AG09309 (cell line): ENCODE data around the gene BRIP1.

Experiments
- DNase-seq: peaks from one replicate; pipeline ENCODE4 v3.0.0-alpha.2; 2010; ENCODE audit warnings: low read depth
- H3K4me3 ChIP-seq: 2 replicates; pipeline ENCODE4 v1.5.1; 2011; ENCODE audit warnings: mild to moderate bottlenecking, low read depth, low read length, moderate library complexity; ENCODE audit not compliant: control insufficient read depth
- TF ChIP-seq, protein P1 (sequence below): IDR thresholded peaks from 2 replicates; pipeline ENCODE4 v1.5.1; 2011; ENCODE audit warnings: mild to moderate bottlenecking, low read depth, low read length, inconsistent platforms; ENCODE audit not compliant: insufficient read depth, control insufficient read depth; ENCODE audit errors: missing control alignments

Gene BRIP1

DNA sequence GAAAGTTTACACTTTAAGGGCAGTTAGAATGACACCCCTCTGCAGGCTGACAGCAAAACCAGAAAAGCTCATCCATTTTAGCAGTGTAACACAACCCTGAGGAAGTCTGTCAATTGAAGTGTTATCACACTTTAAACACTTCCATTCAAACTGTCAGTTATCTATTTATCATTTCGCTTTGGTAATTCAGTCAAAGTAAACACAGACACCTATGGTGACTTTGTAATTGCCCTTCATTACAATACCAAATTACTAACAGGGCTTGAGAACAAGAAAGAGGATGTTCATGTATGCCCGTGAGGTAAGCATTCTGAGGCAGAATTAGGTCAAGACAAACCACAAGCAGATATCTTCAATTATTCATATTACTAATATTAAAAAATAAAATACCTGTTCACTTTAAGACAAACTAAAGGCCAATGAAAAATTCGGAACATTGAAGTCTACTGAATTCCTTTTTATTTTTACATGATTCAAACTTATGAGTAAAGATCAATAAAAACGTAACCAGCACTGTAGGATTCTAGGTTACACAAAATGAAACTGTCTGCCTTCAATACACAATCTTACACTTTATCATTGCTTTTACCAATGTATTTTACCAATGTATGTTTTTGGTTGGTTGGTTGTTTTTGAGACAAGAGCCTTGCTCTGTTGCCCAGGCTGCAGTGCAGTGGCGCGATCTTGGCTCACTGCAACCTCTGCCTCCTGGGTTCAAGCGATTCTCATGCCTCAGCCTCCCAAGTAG lies 57.1 kb downstream of the BRIP1 start:
- DNase-seq = no peak
- H3K4me3 ChIP-seq = no peak overlapping the region
- TF ChIP-seq, protein P1, sequence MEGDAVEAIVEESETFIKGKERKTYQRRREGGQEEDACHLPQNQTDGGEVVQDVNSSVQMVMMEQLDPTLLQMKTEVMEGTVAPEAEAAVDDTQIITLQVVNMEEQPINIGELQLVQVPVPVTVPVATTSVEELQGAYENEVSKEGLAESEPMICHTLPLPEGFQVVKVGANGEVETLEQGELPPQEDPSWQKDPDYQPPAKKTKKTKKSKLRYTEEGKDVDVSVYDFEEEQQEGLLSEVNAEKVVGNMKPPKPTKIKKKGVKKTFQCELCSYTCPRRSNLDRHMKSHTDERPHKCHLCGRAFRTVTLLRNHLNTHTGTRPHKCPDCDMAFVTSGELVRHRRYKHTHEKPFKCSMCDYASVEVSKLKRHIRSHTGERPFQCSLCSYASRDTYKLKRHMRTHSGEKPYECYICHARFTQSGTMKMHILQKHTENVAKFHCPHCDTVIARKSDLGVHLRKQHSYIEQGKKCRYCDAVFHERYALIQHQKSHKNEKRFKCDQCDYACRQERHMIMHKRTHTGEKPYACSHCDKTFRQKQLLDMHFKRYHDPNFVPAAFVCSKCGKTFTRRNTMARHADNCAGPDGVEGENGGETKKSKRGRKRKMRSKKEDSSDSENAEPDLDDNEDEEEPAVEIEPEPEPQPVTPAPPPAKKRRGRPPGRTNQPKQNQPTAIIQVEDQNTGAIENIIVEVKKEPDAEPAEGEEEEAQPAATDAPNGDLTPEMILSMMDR = no peak

GRCh38 chr17:61805399-61805798 lies 57.9 kb downstream of the BRIP1 start:
- TF ChIP-seq, protein P1 = no peak
- DNase-seq = no peak
- no peak overlapping the region for H3K4me3 ChIP-seq

GRCh38 chr17:61803796-61804195 lies 59.5 kb downstream of the BRIP1 start:
- TF ChIP-seq, protein P1 = no peak
- DNase-seq = no peak
- H3K4me3 ChIP-seq = no peak overlapping the region

DNA sequence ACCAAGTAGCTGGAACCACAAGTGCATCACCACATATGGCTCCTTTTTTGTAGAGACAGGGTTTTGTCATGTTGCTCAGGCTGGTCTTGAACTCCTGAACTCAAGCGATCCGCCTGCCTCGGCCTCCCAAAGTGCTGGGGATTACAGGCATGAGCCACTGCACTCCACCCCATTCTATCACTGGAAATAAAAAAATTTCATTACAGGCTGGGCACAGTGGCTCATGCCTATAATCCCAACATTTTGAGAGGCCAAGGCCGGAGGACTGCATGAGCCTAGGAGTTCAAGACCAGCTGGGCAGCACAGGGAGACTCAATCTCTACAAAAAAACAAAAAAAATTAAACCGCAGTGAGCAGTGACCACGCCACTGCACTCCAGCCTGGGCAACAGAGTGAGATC lies 60.1 kb downstream of the BRIP1 start:
- no peak for DNase-seq
- TF ChIP-seq, protein P1 = no peak
- H3K4me3 ChIP-seq = no peak overlapping the region

- no peak overlapping the region for H3K4me3 ChIP-seq
- TF ChIP-seq, protein P1 = no peak
- no peak for DNase-seq
Measured at GRCh38 chr17:61799812-61800484, 63.4 kb downstream of the BRIP1 start.

- TF ChIP-seq, protein P1 = no peak
- H3K4me3 ChIP-seq = no peak overlapping the region
- no peak for DNase-seq
Measured at GRCh38 chr17:61797283-61797682, 66.0 kb downstream of the BRIP1 start.

- TF ChIP-seq, protein P1 = no peak
- DNase-seq = no peak
- no peak overlapping the region for H3K4me3 ChIP-seq
Measured at GRCh38 chr17:61795546-61795945, 67.8 kb downstream of the BRIP1 start.
